Ecto neural progenitor cell (in vitro differentiated cells): Measurements from ENCODE around the gene ZNF121.
"Not testable (repeated sequence)": the region's sequence is repeated elsewhere in the genome, so short reads cannot be mapped to it uniquely, and the experiment has no call there.

Experiments used
- DNase-seq: peaks from one replicate; pipeline ENCODE4 v3.0.0-alpha.2; 2018; ENCODE audit warnings: low spot score

Gene ZNF121

DNA sequence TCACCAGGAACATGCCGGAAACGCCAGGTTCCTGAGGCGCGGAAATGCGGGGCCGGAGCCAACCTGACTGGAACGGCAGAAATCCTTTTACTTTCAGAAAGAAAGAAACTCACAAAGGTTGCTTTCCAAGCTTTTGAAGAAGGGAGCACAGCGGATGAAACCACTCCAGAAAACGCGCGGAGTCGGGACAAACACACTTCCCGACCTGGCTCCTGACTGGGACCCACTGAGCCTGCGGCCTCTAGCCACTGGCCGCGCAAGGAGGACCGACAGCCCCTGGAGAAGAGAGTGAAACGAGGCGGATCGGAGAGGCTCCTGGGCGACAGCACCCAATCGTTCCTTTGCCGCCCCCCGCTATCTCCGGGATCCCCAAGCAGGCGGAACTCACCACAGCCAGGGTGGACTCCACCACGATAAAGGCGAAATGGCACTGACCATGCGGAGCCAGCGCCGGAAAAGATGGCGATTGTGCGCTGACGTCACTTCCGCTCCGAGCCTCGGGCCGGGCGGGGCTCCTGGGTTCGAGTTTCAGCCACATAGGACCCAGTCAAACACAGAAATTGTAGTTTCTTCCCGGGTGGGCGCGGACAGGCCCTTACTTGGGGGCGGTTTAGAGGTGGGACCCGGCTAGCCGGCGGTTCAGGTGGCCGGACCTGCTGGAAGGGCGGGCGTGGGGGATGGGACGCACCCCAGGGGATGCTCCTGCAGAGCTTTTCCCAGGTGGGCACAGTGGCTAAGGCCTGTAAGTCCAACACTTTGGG, at the start of gene ZNF121:
Gene ZNF121, minus strand, starts transcription at position 432 of the 761 bp plus-strand sequence. CDS start 16,407 bp downstream, outside the sequence.
- DNase-seq = peak; percentile 90

DNA sequence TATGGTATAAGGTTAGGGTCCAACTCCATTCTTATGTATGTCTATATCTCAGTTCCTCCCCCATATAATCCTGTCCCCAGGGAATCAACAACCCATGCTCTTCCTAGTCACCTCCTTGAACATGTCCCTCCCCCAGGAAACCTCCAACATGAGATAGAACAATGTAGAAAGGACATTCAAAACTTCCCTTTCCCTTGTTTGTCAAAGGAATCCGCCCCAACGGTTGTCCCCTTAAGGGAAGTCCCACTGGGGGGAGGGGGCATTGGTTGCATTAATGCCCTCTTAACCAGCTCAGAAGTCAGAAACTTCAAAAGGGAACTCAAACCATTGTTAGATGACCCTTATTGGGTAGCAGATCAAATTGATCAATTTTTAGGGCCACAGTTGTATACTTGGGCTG, 43.6 kb upstream of the ZNF121 start:
- DNase-seq = no peak

DNA sequence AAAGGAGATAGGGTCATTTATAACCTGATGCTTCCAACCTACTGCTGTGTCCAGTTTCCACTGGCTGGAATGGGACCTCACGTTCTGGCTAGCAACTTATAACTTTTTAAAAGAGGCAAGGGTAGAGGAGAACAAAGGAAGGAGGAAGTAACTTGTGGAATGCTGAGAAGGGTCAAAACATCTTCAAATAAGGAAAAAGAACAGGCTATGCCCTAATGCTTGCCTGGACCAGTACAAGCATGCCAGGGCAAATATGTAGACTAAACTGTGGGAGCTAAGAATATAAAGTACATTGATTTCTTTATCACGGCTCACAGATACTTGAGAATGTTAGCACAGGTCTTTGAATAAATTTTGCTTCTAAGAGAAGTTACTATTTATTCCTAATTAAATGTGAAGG, 38.2 kb upstream of the ZNF121 start:
- DNase-seq = no peak

DNA sequence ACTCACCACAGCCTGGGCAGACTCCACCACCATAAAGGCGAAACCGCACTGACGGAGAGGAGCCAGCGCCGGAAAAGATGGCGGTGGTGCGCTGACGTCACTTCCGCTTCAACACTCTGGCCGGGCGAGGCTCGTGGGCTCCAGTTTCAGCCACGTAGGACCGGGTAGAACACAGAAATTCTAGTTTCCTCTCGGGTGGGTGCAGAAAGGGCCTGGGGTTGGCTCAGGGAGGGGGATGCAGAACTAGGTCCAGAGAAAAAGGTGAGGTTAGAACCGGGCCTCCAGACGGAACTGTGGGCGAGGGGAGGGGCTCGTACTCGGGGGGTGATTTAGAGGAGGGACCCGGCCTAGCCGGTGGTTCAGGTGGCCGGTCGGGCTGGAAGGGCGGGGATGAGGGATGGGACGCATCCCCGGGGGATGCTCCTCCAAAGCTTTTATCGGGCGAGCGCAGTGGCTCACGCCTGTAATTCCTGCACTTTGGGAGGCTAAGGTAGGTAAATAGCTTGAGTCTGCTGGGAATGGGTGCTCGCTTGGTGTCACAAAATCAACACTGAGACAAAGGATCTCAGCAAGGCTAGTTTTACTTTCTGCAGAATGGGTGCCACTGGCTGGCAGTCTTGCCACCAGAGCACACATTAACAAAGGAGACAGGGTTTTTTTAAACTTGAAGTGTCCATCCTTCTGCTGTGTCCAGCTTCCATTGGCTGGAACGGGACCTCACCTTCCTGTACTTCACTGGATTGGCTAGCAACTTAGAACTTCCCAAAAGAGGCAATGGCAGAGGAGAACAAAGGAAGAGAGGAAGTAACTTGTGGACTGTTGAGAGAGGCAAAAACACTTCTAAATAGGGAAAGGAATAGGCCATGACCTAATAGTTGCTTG, 37.1 kb upstream of the ZNF121 start, which contains the start of gene ZNF561:
Gene ZNF561, minus strand, starts transcription at position 77 of the 882 bp plus-strand sequence. CDS start 1,776 bp downstream, outside the sequence.
- DNase-seq = peak; percentile 93

DNA sequence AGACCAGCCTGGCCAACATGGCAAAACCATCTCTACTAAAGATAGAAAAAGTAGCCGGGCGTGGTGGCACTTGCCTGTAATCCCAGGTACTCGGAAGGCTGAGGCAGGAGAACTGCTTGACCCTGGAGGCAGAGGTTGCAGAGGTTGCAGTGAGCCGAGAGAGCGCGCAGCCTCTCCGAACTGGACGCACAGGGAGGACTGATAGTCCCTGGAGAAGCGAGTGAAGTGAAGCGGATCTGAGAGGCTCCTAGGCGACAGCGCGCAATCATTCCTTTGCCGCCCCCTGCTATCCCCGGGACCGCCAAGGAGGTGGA, 36.5 kb upstream of the ZNF121 start:
- DNase-seq = no peak

DNA sequence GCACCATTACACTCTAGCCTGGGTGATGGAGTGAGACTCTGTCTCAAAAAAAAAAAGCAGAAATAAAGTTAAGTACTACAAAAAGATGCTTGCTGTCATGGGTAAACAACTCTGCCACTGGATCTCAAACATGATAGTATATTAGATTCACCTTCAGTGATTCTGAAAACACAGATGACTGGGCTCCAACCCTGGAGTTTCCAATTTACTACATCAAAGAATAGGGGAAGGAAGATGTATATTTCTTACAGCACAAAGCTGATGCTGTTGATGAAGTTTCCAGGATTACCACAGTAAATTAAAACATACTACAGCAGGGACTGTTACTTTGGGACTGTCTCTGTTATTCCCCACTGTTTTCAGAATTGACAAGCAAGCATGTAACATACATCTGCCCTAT, 31.5 kb upstream of the ZNF121 start:
- no peak for DNase-seq

DNA sequence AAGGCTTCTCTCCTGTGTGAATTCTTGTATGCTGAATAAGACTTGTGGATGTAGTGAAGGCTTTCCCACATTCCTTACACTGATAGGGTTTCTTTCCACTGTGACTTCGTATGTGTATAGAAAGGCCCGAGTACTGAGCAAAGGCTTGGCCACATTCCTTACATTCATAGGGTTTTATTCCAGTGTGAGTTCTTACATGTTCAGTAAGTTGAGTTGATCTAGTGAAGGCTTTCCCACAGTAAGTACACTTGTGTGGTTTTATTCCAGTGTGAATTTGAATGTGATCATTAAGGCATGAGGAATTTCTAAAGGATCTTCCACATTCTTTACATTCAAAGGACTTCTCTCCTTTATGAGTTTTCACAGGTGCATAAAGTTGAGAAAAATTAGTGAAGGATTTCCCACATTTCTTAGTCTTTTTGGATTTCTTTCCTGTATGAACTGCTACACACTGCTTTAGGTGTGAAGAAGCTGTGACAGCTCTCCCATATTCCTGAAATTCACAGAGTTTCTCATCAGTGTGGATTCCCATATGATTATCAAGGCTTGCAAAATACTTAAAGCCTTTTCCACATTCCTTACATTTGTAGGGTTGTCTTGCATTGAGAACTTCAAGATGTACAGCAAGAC, 26.3 kb upstream of the ZNF121 start:
- no peak for DNase-seq

DNA sequence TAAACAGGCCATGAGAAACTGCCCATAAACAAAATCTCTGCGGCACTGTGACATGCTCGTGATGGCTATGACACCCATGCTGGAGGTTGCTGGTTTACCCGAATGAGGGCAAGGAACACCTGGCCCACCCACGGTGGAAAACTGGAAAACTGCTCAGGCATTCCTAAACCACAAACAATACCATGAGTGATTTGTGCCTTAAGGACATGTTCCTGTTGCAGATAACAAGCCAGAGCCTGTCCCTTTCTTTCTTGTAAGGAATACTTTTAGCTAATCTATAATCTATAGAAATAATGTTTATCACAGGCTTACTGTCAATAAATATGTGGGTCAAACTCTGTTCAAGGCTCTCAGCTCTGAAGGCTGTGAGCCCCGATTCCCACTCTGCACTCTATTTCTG, 24.6 kb upstream of the ZNF121 start:
- DNase-seq = no peak

DNA sequence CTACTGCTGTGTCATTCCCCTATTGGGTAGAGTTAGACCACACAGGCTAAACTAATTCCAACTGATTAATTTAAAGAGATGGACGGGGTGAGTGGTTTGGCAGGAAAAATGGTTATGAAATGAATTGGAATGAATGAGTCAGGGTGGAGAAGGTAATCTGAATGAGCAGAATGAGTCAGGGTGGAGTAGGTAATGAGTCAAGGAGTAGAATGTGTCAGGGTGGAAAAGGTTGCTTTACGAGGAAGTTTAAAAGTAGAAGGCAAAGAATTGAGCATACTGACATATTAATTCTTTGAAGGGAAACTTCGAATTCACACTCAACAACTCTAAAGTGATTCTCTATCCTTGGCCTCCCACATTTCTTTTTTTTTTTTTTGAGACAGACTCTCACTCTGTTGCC, 12.7 kb upstream of the ZNF121 start:
- DNase-seq = no peak

DNA sequence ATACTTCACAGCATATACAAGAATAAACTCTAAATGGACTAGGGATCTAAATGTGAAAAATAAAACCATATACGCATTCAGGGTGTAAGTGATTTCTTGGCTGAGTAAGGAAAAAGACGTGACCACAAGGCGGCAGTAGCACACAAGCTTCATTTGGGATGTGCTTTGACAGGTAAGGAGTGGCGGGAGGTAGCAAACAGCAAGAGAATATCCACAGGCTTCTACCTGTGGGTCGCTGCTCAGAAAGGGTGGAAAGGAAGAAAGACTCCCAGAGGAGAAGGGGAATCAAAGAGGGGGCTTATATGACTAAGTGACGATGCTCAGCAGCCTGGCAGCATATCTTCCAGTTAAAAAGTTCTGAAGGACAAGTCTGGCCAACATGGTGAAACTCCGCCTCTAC, 2.5 kb upstream of the ZNF121 start:
- peak; percentile 68 for DNase-seq

DNA sequence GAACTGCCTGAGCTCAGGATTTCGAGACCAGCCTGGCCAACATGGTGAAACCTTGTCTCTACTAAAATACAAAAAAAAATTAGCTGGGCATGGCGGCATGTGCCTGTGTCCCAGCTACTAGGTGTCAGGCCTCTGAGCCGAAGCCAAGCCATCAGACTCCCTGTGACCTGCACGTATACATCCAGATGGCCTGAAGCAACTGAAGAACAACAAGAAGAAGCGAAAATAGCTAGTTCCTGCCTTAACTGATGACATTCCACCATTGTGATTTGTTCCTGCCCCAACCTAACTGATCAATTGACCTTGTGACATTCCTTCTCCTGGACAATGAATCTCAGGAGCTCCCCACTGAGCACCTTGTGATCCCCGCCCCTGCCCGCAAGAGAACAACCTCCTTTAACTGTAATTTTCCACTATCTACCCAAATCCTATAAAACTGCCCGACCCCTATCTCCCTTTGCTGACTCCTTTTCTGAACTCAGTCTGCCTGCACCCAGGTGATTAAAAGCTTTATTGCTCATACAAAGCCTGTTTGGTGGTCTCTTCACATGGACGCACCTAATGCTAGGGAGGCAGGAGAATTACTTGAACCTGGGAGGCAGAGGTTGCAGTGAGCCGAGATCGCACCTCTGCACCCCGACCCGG, 2.1 kb downstream of the ZNF121 start:
- not testable (repeated sequence) for DNase-seq

DNA sequence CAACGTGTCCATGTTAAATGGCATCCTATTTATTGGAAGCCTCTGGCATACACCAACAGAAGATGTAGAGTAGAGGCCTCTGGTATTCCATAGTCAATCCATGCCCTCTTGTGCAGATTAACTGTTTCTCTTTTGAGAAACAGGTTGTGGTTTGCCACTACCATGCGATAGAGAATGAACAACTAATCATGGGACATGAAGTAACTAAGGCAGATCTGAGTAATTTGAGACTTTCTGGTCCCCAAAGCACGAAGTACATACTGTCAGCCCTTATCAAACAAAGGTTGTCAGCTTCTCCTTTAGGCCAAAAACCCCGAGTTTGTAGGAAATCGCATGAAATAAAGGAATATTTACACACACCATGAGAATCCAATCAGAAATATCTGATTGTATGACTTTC, 3.6 kb downstream of the ZNF121 start:
- DNase-seq = no peak

DNA sequence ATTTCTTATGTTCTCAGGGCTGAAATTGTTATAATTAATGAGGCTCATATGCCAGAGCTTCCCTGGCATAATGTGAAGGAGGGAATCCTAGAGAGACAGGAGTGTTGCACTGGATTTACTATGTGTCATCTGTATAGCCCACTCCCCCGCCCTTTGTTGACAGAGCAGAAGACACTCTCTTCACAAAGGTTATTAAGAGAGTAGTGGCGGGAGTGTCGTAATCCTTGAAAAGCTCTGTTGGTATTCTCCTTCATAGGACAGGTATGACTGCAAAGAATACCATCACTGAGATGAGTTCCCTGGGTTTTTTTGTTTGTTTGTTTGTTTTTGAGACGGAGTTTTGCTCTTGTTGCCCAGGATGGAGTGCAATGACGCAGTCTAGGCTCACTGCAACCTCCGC, 14.0 kb downstream of the ZNF121 start:
- DNase-seq = no peak

DNA sequence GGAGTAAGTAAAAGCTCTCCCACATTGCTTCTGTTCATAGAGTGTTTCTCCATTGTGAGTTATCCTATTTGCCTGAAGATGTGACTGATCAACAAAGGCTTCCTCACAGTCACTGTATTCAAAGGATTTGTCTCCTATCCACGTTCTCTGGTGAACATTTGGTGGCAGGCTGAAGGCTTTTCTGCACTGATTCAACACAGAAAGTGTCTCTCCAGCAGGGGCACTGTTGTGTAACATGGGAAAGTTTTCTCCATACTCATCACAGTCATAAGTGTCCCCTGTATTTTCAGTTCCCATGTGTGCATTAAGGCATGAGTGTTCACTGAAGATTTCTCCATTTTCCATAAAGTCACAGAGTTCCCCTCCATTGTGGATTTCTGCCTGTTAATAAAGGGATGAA, 17.6 kb downstream of the ZNF121 start:
- no peak for DNase-seq

DNA sequence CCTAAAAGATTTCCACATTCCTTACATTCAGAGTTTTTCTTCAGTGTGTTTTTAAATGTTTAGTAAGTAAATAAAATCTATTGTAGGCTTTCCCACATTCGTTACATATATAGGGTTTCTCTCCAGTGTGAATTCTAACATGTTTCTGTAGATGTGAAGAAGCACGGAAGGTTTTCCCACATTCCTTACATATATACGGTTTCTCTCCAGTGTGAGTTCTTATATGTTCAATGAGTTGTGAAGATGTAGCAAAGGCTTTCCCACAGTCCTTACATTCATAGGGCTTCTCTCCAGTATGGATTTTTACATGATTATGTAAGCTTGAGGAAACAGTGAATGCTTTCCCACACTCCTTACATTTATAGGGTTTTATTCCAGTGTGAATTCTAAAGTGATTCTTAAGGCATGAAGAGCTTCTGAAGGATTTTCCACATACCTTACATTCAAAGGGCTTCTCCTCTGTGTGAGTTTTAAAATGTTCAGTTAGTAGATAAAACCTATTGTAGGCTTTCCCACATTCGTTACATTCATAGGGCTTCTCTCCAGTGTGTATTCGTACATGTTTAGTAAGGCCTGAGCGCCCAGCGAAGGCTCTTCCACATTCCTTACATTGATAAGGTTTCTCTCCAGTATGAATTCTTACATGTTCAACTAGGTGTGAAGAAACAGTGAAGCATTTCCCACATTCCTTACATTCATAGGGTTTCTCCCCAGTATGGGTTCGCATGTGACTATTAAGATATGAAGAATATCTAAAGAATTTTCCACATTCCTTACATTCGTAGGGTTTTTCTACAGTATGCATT, 18.2 kb downstream of the ZNF121 start:
- DNase-seq = no peak

DNA sequence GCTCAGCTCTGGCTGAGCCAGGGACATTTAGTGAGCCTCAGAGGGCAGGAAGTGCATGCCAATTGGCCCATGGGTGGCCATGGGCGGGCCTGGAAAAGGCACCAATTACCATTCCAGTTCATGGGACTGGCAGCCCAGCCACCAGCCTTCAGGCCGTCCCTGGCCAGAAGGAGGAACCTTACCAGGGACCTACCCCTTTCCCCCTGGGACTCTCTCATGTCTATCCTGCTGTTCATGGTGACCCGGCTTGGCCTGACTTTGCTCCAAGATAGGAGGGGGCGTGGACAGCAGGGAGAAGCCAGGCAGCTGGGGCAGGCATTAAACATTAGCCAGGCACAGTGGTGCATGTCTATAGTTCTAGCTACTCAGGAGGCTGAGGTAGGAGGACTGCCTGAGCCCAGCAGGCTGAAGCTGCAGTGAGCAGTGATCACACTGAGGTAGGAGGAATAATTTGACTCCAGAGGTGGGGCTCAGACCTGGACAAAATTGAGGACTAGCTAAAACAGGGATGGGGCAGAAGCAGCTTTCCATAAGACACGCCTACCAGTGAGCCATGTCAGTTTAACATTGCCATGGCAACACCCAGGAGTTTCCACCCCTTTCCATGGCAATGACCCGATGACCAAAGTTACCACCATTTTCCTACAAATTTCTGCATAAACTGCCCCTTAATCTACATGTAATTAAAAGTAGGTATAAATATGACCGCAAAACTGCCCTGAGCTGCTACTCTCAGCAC, 31.6 kb downstream of the ZNF121 start:
- no peak for DNase-seq

DNA sequence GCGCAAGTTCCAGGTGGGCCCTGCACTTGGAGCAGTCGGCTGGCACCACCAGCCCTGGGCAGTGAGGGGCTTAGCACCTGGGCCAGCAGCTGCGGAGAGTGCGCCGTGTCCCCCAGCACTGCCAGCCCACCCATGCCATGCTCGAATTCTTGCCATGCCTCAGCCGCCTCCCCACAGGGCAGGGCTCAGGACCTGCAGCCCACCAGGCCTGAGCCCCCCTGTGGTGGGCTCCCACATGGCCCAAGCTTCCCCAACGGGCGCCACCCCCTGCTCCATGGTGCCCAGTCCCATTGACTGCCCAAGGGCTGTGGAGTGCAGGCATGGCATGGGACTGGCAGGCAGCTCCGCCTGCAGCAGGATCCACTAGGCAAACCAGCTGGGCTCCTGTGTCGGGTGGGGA, 36.4 kb downstream of the ZNF121 start:
- DNase-seq = no peak

DNA sequence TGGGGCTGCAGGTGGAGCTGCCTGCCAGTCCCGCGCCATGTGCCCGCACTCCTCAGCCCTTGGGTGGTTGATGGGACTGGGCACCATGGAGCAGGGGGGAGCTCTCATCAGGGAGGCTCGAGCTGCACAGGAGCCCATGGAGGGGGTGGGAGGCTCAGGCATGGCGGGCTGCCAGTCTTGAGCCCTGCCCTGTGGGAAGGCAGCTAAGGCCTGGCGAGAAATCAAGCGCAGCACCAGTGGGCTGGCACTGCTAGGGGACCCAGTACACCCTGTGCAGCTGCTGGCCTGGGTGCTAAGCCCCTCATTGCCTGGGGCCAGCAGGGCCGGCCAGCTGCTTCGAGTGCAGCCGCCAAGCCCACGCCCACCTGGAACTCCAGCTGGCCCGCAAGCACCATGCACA, 43.0 kb downstream of the ZNF121 start:
- not testable (repeated sequence) for DNase-seq

DNA sequence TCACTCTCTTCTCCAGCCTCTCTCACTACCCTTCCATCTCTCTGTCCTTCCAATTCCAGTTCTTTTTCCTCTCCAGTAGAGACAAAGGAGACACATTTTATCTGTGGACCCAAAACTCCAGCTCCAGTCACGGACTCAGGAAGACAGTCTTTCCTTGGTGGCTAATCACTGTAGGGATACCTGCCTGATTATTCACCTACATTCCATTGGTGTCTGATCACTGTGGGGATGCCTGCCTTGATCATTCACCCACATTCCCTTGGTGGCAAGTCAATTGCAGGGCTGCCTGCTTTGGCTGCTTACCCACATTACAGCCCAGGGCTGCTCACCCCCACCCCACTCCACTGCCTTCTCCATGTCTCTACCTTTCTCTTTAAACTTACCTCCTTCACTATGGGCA, 44.4 kb downstream of the ZNF121 start:
- DNase-seq = not testable (repeated sequence)

DNA sequence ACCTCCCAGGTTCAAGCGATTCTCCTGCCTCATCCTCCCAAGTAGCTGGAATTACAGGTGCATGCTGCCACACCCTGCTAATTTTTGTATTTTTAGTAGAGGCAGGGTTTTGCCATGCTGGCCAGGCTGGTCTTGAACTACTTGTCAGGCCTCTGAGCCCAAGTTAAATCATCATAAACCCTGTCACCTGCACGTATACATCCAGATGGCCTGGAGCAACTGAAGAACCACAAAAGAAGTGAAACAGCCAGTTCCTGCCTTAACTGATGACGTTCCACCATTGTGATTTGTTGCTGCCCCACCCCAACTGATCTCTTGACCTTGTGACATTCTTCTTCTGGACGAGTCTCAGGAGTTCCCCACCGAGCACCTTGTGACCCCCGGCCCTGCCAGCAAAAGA, 45.1 kb downstream of the ZNF121 start:
- not testable (repeated sequence) for DNase-seq
